ENCODE measurements around the gene OSER1.

Gene OSER1

DNA sequence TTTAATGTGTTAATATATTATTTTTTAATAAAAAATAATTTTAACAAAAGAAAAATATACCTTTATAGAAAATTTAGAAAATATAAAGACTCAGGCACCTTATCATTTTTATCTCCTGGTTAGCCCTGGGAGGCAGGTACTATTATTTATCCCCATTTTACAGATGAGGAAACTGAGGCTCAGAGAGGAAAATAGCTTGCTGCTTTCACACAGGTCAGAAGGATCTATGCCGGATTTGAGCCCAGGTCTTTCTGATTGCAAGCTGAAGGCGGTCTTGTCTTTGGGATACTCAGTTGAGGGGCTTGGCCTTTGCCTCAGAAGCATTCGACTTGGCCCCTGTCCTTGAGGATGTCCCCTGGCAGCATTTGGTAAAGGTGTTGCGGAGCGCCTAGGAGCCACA is 11.5 kb upstream of the OSER1 start:
- Histone ChIP-seq H3K9me3 (ENCODE audit: control insufficient read depth, low read length) (no peaks in the 10 kb centered on the region), H3K36me3 (ENCODE audit: control insufficient read depth, insufficient read depth, low read length) (no peaks in the 10 kb centered on the region), H3K4me3 (ENCODE audit: low read depth, low read length) (no peak overlapping the region), H3K9ac (no peak overlapping the region), H2AFZ (no peak overlapping the region), H3K27ac (no peak overlapping the region), H3K79me2 (peaks cover 2% of the 10 kb centered on the region), H3K4me1 (no peaks in the 10 kb centered on the region), H3K4me2 (ENCODE audit: low read length) (no peak overlapping the region), H3K27me3 (ENCODE audit: control insufficient read depth, insufficient read depth, low read length) (no peaks in the 10 kb centered on the region)
- no peak for TF ChIP-seq CTCF (IDR thresholded peaks at IDR 0.05)

DNA sequence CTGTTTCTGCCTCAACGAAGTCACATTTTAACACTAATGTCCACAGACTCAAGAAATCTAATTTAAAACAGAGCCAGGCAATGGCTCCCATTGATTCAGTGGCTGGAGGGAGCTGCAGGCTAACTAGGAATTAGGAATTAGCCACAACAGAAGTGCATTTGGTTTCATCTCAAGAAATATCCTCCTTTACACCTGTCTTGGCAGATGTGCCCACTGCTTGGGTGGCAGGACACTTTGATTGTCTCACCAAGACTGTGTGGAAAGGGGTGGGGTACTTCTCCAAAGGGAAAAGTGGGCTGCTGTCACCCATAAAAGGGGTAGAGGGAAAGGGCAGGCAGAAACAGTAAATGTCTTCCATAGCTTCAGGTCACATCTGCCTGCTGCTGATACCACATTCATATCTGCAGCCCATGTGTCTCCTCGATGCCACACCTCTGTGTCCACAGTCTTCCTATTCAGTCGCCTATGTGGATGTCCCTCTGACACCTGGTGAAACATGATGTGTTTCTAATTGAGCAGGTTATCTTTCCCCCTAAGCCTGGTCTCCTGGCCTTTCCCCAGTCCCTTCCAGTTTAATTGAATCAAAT is 10.9 kb upstream of the OSER1 start:
- Histone ChIP-seq H3K79me2 (peaks cover 7% of the 10 kb centered on the region), H3K4me2 (ENCODE audit: low read length) (no peak overlapping the region), H3K9me3 (ENCODE audit: control insufficient read depth, low read length) (no peaks in the 10 kb centered on the region), H3K27me3 (ENCODE audit: control insufficient read depth, insufficient read depth, low read length) (no peaks in the 10 kb centered on the region), H3K9ac (no peak overlapping the region), H3K27ac (no peak overlapping the region), H3K4me1 (no peaks in the 10 kb centered on the region), H3K36me3 (ENCODE audit: control insufficient read depth, insufficient read depth, low read length) (no peaks in the 10 kb centered on the region), H3K4me3 (ENCODE audit: low read depth, low read length) (no peak overlapping the region), H2AFZ (no peak overlapping the region)
- TF ChIP-seq CTCF (IDR thresholded peaks at IDR 0.05) = no peak

- no peaks in the 10 kb centered on the region for H3K4me1 ChIP-seq
- TF ChIP-seq CTCF (IDR thresholded peaks at IDR 0.05) = no peak
- no peaks in the 10 kb centered on the region for H3K36me3 ChIP-seq (ENCODE audit: control insufficient read depth, insufficient read depth, low read length)
- H3K9ac ChIP-seq = no peak overlapping the region
- peak overlapping the region; percentile 0 for H3K27ac ChIP-seq
- no peaks in the 10 kb centered on the region for H3K9me3 ChIP-seq (ENCODE audit: control insufficient read depth, low read length)
- no peak overlapping the region for H3K4me3 ChIP-seq (ENCODE audit: low read depth, low read length)
- H2AFZ ChIP-seq = peak overlapping the region; percentile 2
- H3K4me2 ChIP-seq (ENCODE audit: low read length) = no peak overlapping the region
- peaks cover 17% of the 10 kb centered on the region for H3K79me2 ChIP-seq
- H3K27me3 ChIP-seq (ENCODE audit: control insufficient read depth, insufficient read depth, low read length) = no peaks in the 10 kb centered on the region
These were observed 9.2 kb upstream of the OSER1 start for GRCh38 chr20:44219791-44220190.

GRCh38 chr20:44219170-44219730 is 8.7 kb upstream of the OSER1 start:
- peak overlapping the region; percentile 2 for H2AFZ ChIP-seq
- no peak overlapping the region for H3K4me2 ChIP-seq (ENCODE audit: low read length)
- H3K9me3 ChIP-seq (ENCODE audit: control insufficient read depth, low read length) = no peaks in the 10 kb centered on the region
- H3K4me1 ChIP-seq = no peaks in the 10 kb centered on the region
- TF ChIP-seq CTCF (IDR thresholded peaks at IDR 0.05) = no peak
- no peak overlapping the region for H3K4me3 ChIP-seq (ENCODE audit: low read depth, low read length)
- peak overlapping the region; percentile 0 for H3K27ac ChIP-seq
- H3K27me3 ChIP-seq (ENCODE audit: control insufficient read depth, insufficient read depth, low read length) = no peaks in the 10 kb centered on the region
- H3K36me3 ChIP-seq (ENCODE audit: control insufficient read depth, insufficient read depth, low read length) = no peaks in the 10 kb centered on the region
- peaks cover 17% of the 10 kb centered on the region for H3K79me2 ChIP-seq
- no peak overlapping the region for H3K9ac ChIP-seq

GRCh38 chr20:44218446-44218845 is 7.9 kb upstream of the OSER1 start:
- no peak overlapping the region for H2AFZ ChIP-seq
- H3K9me3 ChIP-seq (ENCODE audit: control insufficient read depth, low read length) = no peaks in the 10 kb centered on the region
- peaks cover 19% of the 10 kb centered on the region for H3K79me2 ChIP-seq
- no peak overlapping the region for H3K4me2 ChIP-seq (ENCODE audit: low read length)
- H3K36me3 ChIP-seq (ENCODE audit: control insufficient read depth, insufficient read depth, low read length) = no peaks in the 10 kb centered on the region
- H3K27me3 ChIP-seq (ENCODE audit: control insufficient read depth, insufficient read depth, low read length) = no peaks in the 10 kb centered on the region
- no peak overlapping the region for H3K27ac ChIP-seq
- no peak overlapping the region for H3K9ac ChIP-seq
- no peak overlapping the region for H3K4me3 ChIP-seq (ENCODE audit: low read depth, low read length)
- TF ChIP-seq CTCF (IDR thresholded peaks at IDR 0.05) = no peak
- no peaks in the 10 kb centered on the region for H3K4me1 ChIP-seq
